Prostate gland (tissue), 2 donors: ENCODE data around the gene ST14.

Source experiments
- CTCF ChIP-seq, 4 experiments: fragments of 200-600 bp in 2 of 4; fragments of 450-650 bp in 2 of 4; sonication (generic) in 2 of 4; IDR thresholded peaks; 1 replicate in 3 of 4; 2 replicates in 1 of 4; pipeline ENCODE4 v1.5.1; 2016 to 2019; ENCODE audit warnings: antibody characterized with exemption in 4 of 4, mild to moderate bottlenecking in 2 of 4, moderate library complexity in 2 of 4
- POLR2A ChIP-seq: fragments of 450-650 bp; IDR thresholded peaks from one replicate; pipeline ENCODE4 v1.6.1; 2016; ENCODE audit warnings: antibody characterized with exemption, mild to moderate bottlenecking
- POLR2AphosphoS5 ChIP-seq: sonication (generic); formaldehyde crosslinking; IDR thresholded peaks from one replicate; pipeline ENCODE4 v1.6.1; 2017; ENCODE audit warnings: antibody characterized with exemption

GRCh38 chr11:130164221-130164570, 4.6 kb downstream of the ST14 start:
- TF ChIP-seq POLR2A (no peak), CTCF (IDR thresholded peaks at IDR 0.05) (no peak), POLR2AphosphoS5 (no peak)
